ENCODE measurements around the gene ADORA1.

Gene ADORA1
- long read RNA-seq, donor 1, partial matches to known transcripts = 0 of 1 reads
- long read RNA-seq, donor 1, other reads (novel, unspliced or antisense) = 0 of 1 reads
- long read RNA-seq, donor 2, partial matches to known transcripts = 5 of 6 reads
- long read RNA-seq, donor 2, other reads (novel, unspliced or antisense) = 0 of 6 reads
- long read RNA-seq, donor 3, partial matches to known transcripts = 0 of 1 reads
- long read RNA-seq, donor 3, other reads (novel, unspliced or antisense) = 0 of 1 reads
- long read RNA-seq, donor 4, partial matches to known transcripts = 6 of 11 reads
- long read RNA-seq, donor 4, other reads (novel, unspliced or antisense) = 0 of 11 reads
- long read RNA-seq, donor 5, partial matches to known transcripts = 0 of 1 reads
- long read RNA-seq, donor 5, other reads (novel, unspliced or antisense) = 0 of 1 reads
- long read RNA-seq, donor 6, partial matches to known transcripts = 8 of 11 reads
- long read RNA-seq, donor 6, other reads (novel, unspliced or antisense) = 0 of 11 reads
- long read RNA-seq, donor 7, partial matches to known transcripts = 0 of 3 reads
- long read RNA-seq, donor 7, other reads (novel, unspliced or antisense) = 0 of 3 reads
- long read RNA-seq, donor 8, partial matches to known transcripts = 5 of 6 reads
- long read RNA-seq, donor 8, other reads (novel, unspliced or antisense) = 0 of 6 reads

- DNase-seq = peak; percentile 76
Measured at GRCh38 chr1:203127666-203128430, at the start of gene ADORA1. Gene ADORA1, plus strand, starts transcription at chr1:203127726. Its CDS starts 1,116 bp downstream, at chr1:203128842.

- DNase-seq = no peak
Measured at GRCh38 chr1:203077956-203078355, 49.6 kb upstream of the ADORA1 start.

GRCh38 chr1:203078478-203078877 lies 49.0 kb upstream of the ADORA1 start:
- DNase-seq = no peak

- no peak for DNase-seq
Measured at GRCh38 chr1:203080456-203080855, 47.1 kb upstream of the ADORA1 start.

- DNase-seq = no peak
Measured at GRCh38 chr1:203081465-203082230, 45.9 kb upstream of the ADORA1 start.

- DNase-seq = no peak
Measured at GRCh38 chr1:203082231-203082505, 45.4 kb upstream of the ADORA1 start.

- DNase-seq = no peak
Measured at GRCh38 chr1:203082571-203083462, 44.7 kb upstream of the ADORA1 start.

GRCh38 chr1:203083463-203083921 lies 44.0 kb upstream of the ADORA1 start:
- DNase-seq = no peak

GRCh38 chr1:203084588-203085527 lies 42.7 kb upstream of the ADORA1 start:
- DNase-seq = no peak

GRCh38 chr1:203085528-203086406 lies 41.8 kb upstream of the ADORA1 start, which contains the start of gene MYOG:
Gene MYOG, minus strand, starts transcription at chr1:203086012. Its CDS starts 51 bp downstream, at chr1:203085961.
- no peak for DNase-seq

GRCh38 chr1:203086992-203087763 lies 40.3 kb upstream of the ADORA1 start:
- no peak for DNase-seq

GRCh38 chr1:203088441-203088840 lies 39.1 kb upstream of the ADORA1 start:
- no peak for DNase-seq

- DNase-seq = no peak
Measured at GRCh38 chr1:203089001-203089650, 38.4 kb upstream of the ADORA1 start.

GRCh38 chr1:203089651-203090045 lies 37.9 kb upstream of the ADORA1 start:
- DNase-seq = no peak

GRCh38 chr1:203090421-203091198 lies 36.9 kb upstream of the ADORA1 start:
- DNase-seq = no peak

GRCh38 chr1:203091199-203091477 lies 36.4 kb upstream of the ADORA1 start:
- no peak for DNase-seq

GRCh38 chr1:203091761-203092330 lies 35.7 kb upstream of the ADORA1 start:
- no peak for DNase-seq

Measured in right kidney (tissue), 9 donors.